Dermis microvascular lymphatic vessel endothelial cell (primary cell): ENCODE data around the gene ARMC8. TPM values are rescaled to one million over a fixed set of nuclear protein-coding genes. Genes with fewer than 3 reads are reported as not detected.

Source experiments
- DNase-seq, 2 donors: peaks; one replicate each; pipeline versions ENCODE4 v3.0.0 to v3.0.0-alpha.2; 2010; ENCODE audit warnings: low read depth in 2 of 2
- total RNA-seq: library from RNA; depleted of rRNA; stranded (reverse); fragments of >200 nt; gene quantifications from 2 replicates; pipeline ENCODE4 v1.2.1, GENCODE V29; 2014

ARMC8 gene
- total RNA-seq, 1 donor from 2014 or later, result 41.1 TPM

DNA sequence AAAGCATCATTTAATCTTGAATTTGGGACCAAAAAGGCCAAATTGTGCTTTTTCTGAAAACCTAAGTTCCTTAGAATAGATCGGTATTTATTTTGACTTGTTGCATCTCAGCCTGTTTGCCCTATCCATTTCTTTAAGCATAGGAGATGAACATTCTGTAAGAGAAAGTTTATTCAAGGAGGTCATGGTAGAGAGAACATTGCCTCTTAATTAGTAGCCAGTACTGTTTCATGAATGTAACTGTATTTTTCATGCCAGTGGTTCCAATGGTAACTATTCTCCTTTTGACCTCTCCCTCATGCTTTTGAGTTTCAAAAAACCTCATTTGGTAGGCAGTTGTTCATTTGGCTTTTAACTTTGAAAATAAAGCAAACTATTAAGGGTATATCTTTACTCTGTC, 55.4 kb downstream of the ARMC8 start:
- no peak for DNase-seq

DNA sequence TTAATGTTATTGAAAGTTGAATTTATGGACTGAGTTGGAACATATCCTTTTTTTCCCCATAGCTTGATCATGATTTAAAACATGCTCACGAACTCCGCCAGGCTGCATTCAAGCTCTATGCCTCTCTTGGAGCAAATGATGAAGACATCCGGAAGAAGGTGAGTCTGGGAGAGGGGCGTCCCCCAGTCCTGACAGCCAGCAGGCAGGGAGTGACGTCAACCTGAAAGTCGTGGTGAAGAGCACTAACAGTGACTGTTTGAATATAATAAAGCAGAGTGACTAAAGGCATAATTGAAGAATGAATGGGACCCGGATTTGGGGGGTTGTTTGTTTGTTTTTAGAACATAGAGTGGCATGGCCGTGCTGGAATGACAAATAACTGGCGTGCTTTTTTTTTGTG, 57.9 kb downstream of the ARMC8 start:
- no peak for DNase-seq

DNA sequence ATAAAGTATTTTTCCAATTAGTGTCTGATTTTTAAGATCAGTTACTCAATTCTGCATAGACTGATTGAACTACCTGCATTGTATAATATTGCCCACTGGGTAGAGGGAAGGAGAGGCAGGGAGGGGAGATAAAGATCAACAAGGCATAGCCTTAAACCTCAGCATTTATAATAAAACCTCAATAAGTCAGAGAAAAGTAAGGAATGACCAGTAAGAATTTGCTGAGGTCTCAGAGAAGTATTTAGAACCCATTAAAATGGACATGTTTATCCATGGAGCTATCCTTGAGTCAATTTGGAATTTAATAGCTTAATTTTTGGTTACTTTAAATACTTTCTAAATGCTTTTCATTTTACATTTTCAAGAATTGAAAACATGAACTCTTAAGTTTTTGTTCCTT, 62.5 kb downstream of the ARMC8 start:
- DNase-seq, result no peak

DNA sequence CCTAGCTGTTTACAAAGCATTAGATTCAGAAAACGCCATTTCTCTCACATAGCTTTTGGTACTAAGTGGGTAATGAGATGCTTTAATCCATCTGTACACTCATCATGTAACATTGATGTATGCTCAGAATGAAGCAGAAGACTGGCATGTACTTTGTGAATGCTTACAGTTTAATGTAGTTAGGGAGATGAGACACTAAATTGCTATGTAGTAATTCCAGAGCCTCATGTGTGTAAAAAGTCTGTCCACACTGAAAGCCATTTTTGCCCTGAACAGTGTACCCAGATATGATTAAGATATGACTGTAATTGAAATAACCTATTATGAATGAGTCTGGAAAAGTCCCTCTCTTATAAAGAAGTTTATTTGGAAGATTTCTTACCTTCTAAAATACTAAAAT, 66.5 kb downstream of the ARMC8 start:
- no peak for DNase-seq

DNA sequence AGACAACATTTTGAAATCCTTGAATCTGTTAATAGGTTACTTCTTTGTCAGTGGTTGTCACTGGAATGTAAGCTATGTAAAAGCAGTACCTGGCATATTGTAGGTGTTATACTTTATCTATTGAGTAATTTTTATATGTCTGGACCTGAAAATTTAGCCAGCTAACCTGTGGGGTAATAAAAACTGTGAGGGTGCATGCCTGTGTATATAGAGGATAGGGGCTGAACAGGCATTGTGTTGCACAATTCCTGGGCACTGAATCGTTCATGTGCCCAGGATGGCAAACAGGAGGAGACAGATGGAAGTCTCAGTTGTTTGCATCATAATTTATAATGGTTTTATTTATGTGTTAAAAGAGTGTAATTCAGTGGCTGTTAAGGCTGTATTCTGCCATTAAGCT, 67.1 kb downstream of the ARMC8 start:
- DNase-seq, result no peak

DNA sequence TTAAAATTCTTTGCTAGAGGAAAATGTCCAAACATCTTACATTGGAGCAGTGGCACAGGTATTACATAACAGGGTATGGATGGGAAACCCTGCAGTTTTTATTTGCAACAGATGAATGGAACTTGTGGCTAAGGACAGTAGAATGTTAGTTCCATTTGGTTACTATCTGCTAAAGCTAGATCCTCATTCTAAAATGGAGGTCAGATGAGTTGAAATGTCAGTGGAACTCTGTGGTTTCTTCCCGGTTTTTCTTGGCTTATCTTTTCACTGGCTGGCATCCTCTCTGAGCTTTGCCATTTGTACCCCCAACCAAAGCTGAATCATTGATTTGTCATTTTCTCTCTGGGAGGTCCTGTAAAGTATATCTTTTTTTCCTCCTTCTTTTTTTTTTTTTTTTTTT, 68.9 kb downstream of the ARMC8 start:
- DNase-seq, result no peak

DNA sequence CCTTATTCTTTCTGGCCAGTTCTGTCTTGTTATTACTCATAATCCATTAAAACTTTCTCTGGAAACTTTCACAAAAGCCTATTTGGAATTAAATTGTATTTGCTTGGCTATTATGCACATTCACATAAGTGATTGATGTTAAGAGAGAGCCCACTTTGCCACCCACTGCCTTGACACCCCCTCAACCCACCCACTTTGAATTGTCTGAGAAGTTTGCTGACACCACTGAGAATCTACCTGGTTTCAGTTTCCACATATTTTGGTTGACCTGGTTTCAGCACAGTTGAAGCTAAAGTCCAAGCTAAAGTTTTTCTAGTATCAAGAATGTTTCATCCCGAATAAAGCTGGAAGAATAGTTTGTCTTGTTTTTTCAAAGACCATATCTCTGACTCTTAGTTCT, 70.9 kb downstream of the ARMC8 start:
- DNase-seq, result no peak

DNA sequence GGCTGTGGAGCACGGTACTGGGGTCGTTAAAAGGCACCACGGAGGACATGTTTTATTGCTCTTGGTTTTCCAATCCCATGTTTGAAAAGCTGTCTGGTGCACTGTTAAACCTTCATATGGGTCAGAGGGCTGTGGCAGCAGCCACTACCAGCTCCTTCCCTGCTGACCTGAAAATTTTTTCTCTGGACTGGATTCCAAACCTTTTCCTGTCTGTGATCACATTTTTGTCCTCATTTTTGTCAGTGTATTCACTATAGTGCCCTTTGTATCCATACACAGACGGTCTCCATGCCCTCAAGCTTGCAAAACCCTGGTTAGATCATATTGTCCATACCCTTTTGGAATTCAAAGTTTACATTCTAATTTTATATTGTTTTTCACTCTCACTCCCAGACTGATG, 72.0 kb downstream of the ARMC8 start:
- DNase-seq, result no peak

DNA sequence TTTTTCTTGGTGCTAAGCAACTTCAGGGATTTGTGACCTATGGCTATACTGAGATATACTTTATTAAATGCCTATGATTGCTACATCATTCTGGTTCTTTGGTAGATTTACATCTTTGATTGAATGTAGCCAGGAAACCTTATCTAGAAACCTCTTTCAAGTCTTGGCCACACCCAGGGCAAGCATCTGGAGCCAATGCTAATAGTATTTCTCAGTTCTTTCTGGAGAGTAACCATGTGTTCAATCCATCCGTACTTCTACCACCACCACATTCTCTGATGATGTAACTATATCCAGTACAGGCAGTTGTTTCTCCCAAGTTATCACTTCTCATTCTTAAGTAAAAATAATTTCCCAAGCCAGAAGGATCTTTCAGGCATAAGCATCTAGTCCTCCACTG, 73.5 kb downstream of the ARMC8 start:
- no peak for DNase-seq

DNA sequence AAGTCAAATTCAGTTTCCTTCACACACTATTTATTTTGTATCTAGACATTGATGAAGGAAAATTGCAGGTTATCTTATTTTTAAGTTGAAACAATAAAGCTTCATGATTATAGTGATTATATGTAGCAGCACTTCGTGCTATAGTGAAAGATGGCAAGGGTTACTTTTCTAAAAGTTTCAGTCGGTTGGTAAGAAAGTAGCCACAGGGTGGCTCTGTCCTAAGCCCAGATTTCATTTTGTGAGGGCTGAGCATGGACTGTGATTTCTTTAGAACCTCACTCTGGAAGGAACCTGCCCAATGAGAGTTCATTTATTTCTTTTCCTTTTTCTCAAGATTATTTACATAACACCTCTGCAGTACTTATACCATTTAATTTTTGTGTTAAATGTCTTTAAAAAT, 76.0 kb downstream of the ARMC8 start:
- no peak for DNase-seq

DNA sequence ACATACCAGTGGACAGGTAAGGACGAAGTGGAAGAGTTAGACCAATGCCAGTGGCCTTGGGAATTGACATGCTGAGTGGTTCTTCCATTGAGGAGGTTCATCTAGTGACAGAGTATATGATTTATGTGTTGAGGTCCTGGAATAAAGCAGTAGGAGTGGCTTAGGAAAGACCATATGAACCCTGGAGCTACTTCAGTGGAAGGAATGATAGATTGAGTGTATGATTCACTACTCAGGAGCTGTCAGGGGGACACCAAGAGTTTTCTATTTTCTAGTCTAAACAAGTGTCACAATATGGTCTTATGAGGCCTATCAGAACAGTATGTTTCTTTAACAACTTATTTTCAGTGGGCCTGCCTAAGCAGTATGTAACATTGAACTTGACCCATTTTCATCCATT, 78.6 kb downstream of the ARMC8 start:
- DNase-seq, result no peak

DNA sequence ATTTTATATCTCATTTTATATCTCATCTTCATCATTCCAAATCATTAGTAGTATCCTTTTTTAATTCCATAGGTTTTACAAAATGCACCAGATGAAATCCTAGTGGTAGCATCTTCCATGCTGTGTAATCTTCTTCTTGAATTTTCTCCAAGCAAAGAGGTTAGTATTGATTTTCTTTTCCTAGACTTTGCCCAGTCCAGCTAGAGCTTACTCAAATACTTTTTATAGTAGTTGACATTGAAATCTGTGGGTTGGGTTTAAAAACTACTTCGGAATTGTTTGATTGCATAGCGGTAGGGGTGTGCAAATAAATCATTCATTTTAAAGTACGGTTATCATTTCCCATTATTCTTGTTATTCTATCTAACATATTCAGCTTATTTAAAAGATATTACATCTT, 80.0 kb downstream of the ARMC8 start:
- no peak for DNase-seq

DNA sequence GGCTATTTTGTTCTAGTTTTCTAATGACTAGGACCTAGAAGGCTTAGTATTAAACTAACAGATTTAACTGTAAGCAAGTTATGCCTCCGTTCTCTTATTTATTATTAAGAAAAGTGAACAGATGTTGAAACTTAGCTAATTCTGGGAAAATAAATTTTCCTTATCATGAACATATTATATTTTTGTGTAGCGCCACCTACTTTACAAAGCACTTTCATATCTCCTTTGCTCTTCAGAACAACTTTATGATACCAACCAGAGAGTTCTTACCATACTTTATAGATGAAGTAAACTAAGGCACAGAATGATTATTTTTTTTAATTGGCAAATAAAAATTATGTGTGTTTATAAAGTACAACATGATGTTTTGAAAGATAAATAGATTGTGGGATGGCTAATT, 83.1 kb downstream of the ARMC8 start:
- no peak for DNase-seq

DNA sequence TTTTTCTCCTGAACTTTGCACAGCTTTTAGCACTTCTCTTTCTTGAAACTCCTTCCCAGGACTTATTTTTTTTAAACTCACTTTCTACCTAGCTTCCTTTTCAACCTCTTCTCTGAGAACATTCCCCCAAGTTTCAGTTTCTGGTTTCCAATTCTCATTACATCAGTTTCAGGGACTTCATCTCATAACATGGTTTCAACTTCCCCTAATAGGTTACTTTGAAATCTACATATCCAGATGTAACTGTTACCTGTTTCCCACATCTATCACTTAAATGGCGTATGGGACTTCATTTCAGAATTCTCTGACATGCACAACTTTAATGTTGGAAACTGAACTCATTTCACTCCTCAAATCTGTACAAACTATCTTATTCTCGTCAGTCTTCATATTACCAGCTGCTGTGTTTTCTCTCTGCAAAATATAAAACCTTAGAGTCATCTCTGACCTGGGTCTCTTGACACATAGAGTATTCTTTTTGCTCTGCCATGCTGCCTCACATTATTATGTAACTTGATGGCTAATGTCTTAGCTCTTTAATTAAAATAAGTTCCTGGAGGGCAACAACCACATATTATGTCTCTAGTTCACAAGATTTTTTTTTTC, 84.2 kb downstream of the ARMC8 start:
- DNase-seq, result no peak

DNA sequence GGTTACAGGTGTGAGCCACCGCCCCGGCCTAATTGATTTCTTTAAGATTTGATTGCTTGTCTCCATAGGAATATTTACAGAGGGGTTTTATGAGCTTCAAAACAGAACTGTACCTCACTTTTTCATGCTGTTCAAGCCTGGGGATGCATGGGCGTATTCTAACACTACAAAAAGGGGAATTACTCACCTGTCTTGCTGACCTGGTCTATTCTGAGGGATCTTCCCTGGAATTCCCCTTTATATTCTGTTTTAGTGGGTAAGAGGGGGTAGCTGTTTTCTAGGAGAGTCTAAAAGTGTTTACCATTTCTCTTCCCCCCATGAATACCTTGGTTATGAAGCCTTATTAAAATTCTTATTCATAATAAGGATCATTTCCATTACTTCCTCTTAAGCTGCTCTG, 94.5 kb downstream of the ARMC8 start:
- DNase-seq, result no peak

DNA sequence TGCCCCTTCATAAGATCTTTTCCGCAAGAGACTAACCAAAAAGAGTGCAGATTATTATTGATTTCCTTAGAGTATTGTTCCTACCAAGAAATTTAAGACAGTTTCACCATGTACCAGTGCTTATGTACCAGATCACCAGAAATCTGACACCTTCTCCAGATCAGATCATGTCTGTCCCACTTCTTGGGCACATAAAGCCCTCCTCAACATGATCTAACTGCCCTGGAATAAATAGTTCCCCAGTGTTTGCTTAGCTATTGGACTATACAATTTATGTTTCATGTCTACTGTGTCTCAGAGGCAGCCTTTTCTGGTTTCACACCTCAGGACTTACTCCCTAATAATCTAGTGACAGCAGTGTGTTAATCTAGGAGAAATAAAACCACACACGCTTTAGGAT, 95.7 kb downstream of the ARMC8 start:
- DNase-seq, result no peak

DNA sequence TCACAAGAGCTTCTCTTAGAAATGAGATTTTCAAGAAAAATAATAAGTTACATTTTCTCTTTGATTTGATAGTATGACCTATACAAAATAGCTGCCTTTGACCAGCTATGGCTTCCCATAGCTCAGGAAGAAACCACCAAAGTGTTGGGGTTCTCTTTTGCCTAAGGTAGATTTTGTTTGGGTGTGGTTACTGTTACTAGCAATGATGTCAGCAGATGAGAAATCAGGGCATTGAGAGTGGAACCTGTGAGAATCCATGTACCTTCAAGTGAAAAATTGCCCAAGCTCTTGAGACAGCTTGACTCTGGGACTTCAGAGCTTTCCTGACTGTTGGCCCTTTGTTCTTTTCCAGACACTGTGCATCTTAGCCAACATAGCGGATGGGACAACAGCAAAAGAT, 97.0 kb downstream of the ARMC8 start:
- DNase-seq, result no peak

DNA sequence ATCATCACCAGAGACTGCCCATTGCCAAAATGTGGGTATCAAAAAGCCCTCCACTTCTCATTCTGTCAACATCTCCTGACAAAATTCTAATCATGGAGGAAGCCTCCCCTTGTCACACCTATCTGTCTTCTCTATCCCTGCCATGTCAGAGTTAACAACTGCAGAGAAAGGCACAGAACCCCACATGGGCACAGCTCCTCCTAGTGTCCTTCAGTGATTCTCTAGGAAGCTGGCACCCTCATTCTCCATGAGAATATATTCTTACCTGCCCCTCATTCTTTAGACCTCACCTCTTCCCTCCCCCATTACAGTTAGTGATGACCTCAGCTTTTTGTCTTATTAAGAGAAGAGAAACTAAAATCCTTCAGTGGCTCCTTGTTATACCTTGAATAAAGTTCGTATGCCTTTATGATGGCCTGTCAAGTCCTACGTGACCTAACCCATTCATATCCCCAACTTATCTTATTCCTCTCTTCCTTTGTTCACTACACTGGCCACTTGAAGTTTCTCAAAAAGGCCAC, 97.9 kb downstream of the ARMC8 start:
- DNase-seq, result no peak

DNA sequence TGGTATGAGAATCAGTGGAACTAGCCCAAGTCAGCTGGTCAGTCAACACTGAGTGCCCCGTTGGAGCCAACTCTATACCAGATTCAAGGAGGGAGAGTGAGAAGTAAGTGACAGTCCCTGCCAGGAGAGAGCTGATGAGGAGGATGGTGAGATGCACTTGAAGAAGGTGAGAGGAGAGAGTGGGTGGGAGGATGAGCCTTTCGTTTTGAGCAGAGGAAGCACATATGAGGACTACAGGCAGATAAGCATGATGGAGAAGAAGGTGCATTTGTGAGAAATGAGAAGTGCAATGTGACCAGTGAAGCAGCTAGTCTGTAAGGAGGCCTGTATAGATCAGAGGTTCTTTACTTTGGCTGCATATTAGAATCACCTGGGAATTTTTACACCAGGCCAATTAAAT, 102.2 kb downstream of the ARMC8 start:
- no peak for DNase-seq

DNA sequence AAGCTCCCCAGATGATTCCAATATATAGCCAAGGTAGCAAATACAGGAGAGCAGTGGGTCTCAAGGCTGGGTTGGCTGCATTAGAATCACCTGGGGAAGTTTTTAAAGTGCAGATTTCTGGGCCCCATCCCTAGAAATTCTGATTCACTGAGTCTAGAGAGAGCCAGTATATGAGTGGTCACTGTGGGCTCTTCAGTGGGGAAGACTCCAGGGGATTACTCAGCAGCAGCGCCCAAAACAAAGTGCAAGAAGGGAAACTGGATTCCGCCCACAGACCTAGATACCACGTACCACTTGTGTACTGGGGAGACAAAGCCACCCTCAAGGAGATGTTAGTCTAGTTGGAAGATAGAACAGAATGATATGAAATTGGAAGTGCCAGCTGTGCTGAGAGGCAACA, 102.6 kb downstream of the ARMC8 start:
- DNase-seq, result no peak

DNA sequence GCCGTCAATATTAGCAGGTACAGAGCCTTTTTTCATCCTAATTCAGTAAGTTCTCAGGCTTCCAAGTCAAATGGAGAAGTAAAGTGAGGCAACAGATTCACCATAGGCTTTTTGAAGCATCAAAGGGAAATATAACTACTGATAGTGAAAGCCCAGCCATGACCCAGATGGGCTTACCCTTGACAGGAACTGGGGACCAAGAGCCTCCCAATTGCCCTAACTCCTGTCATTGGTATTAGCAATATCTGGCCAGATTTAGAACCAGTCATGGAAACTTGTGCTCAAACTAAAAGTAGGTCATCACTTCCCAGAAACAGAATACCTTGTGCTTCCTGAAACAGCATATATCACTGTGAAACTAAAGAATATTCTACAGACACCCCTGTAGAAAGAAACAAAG, 109.5 kb downstream of the ARMC8 start:
- DNase-seq, result no peak

DNA sequence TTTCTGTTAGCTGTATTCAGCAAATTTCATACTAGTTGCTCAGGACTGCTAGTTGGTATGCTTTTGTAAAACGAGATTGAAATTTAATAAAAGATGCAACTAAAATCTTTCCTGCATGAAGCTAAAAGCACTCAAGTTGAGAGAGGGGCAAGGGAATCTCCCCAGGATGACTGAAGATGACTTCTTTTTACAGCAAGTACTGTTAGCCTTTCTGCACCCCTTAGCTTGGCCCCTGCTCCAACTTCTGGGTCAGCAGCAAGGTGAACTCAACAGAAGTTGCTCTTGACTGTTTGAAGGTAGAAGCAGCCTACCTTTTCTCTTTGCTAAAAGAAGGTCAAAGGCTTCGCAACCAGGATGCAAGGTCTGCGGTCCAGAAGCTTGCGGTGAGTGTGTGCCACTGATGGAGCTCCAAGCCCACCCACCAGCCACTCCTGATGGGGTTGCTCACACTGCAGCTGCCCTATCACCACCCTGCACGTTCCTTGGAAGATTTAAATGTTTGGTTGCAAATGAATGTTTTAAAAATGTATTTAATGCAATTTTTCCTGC, 110.0 kb downstream of the ARMC8 start:
- DNase-seq, result no peak

DNA sequence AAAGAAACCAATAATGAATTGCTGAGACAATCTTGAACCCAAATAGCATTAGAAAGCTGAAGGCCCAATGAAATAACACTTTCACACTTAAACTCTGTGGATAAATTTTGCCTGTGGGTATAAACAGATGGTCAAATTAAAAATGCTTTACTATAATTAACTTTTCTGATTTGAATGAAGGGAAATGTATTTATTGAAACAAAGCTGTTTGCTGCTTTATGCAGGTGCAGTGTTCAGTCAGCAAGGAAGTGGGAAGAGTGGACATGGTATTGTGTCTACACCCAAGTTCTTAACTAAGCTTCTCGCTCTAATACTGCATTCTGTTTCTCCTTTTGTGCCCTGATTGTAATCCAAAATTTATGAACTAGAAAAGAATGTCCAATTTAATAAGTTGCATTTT, 110.8 kb downstream of the ARMC8 start:
- no peak for DNase-seq

DNA sequence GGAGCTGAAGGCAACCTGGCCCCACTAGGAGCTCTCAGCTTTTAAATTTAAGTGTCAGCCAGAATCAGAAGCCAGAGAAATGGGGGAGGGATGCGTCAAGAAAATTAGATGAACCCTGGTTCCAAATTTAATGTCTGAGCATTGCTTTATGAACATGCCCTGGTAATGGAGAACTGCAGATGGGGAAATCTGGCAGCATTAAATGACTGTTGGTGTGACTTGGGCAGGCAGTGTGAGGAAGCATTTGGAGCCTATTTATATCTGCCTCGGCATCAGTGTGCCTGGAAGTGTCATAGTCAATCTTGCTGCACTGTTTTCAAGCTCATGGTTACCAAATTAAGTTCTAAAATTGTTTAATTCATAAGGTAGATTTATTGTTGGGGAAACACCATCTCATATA, 113.5 kb downstream of the ARMC8 start:
- DNase-seq, result no peak
